AG04449 (cell line): ENCODE results near the gene FRMD4A.
"Not testable (repeated sequence)": the region's sequence is repeated elsewhere in the genome, so short reads cannot be mapped to it uniquely, and the experiment has no call there.

Experiments used
- CTCF ChIA-PET: fragments of 350-600 bp; formaldehyde crosslinking; extraction: SDS; loops from one replicate; lab custom pipeline; 2021; ENCODE audit warnings: antibody characterized with exemption; lab: Yijun Ruan, JAX
- POLR2A ChIA-PET: fragments of 400-600, 350-600 bp; formaldehyde crosslinking; extraction: SDS; loops from one replicate; lab custom pipeline; 2020; ENCODE audit warnings: antibody characterized with exemption, inconsistent platforms; lab: Yijun Ruan, JAX
- DNase-seq: peaks from one replicate; pipeline ENCODE4 v3.0.0-alpha.2; 2010; ENCODE audit warnings: low read depth, low spot score
- H3K4me3 ChIP-seq: 2 replicates; pipeline ENCODE4 v1.5.1; 2011; ENCODE audit warnings: low read depth, mild to moderate bottlenecking, control low read depth, low read length
- CTCF ChIP-seq: IDR thresholded peaks from one replicate; pipeline ENCODE4 v1.5.1; 2011; ENCODE audit warnings: mild to moderate bottlenecking, moderate library complexity, low read length, control low read depth, inconsistent platforms; ENCODE audit not compliant: insufficient read depth; ENCODE audit errors: missing control alignments

FRMD4A gene

GRCh38 chr10:14244801-14245211 lies 85.9 kb downstream of the FRMD4A start:
- ChIA-PET POLR2A (no interaction called here), CTCF (no interaction called here)
- no peak for DNase-seq
- TF ChIP-seq CTCF = no peak
- H3K4me3 ChIP-seq = no peak overlapping the region

GRCh38 chr10:14244147-14244546 lies 86.6 kb downstream of the FRMD4A start:
- H3K4me3 ChIP-seq = no peak overlapping the region
- no peak for TF ChIP-seq CTCF
- DNase-seq = no peak
- ChIA-PET POLR2A (no interaction called here), CTCF (no interaction called here)

GRCh38 chr10:14243221-14243620 lies 87.5 kb downstream of the FRMD4A start:
- POLR2A ChIA-PET = no interaction called here
- no peak for DNase-seq
- H3K4me3 ChIP-seq = no peak overlapping the region
- CTCF ChIA-PET = no interaction called here
- no peak for TF ChIP-seq CTCF

DNA sequence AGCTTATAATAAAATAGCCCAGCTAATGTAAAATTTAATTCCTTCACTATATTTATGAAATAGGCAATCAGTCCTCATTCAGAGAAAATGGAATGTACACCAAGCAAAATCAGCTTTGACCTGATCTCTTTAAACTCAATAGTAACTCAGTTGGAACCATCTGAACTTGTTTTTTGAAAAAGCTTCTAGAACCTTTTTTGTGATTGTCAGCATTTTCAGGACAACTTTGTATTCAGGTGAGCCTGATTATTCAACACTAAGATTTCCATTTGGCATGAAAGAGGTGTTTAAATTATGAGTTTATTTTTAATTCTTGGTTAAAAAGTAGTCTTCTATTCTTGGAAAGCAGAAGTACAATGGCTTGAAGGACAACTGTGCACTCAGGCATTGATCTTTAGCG lies 89.5 kb downstream of the FRMD4A start:
- DNase-seq = no peak
- no peak overlapping the region for H3K4me3 ChIP-seq
- ChIA-PET POLR2A (no interaction called here), CTCF (no interaction called here)
- no peak for TF ChIP-seq CTCF

DNA sequence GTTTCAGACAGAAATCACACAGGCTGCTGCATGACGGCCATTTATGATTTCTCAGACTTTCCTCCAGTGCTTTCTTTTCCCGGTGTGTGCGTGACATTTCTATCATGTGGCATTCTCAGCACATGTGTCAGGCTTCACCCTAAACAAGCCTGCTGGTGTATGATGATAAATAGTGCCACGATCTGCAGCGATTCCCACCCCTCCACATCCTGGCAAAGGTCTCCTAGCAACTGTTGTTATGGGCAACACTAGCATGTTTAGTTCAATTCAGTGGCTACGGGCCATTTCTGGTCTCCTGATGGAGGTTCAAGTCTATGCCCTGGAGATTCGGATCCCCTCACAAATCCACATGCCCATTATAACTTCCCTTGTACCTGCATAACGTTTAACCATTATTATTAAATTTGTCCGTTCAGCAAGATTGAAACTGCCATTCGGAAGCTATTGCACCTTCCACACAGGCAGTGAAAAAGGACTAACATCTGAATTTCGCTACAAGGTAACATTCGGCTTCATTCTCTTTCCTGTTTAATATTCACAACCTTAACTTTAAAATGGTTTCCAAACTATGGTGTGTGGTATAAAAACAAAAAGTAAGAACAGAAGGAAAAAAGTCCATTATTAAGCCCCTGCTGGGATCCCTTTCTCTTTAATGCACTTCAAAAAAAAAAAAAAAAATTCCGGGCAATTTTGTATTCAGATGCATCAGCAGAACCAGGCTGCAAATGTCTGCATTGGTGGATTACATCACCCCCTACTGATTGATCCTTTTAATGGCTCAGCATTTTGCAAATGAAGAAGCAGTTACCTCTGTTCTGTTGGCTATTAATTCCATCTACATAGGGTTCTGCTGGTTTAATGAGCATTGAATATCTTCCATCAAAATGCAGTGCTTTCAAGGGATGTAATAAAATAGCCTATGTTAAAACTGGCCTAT lies 90.2 kb downstream of the FRMD4A start:
- CTCF ChIA-PET = no interaction called here
- no peak for DNase-seq
- no peak for TF ChIP-seq CTCF
- H3K4me3 ChIP-seq = no peak overlapping the region
- POLR2A ChIA-PET = no interaction called here

- DNase-seq, H3K4me3 ChIP-seq, POLR2A ChIA-PET, CTCF ChIA-PET: not testable (repeated sequence)
Measured at GRCh38 chr10:14238659-14239058, 92.1 kb downstream of the FRMD4A start.

GRCh38 chr10:14236341-14236740 lies 94.4 kb downstream of the FRMD4A start:
- POLR2A ChIA-PET = no interaction called here
- DNase-seq = no peak
- no peak overlapping the region for H3K4me3 ChIP-seq
- CTCF ChIA-PET = no interaction called here
- TF ChIP-seq CTCF = no peak
